ENCODE results near the gene AMMECR1. TPM values are rescaled to one million over a fixed set of nuclear protein-coding genes. Genes with fewer than 3 reads are reported as not detected.

Gene AMMECR1
- total RNA-seq, 1 donor from 2014 or later: 19.3 TPM

DNA sequence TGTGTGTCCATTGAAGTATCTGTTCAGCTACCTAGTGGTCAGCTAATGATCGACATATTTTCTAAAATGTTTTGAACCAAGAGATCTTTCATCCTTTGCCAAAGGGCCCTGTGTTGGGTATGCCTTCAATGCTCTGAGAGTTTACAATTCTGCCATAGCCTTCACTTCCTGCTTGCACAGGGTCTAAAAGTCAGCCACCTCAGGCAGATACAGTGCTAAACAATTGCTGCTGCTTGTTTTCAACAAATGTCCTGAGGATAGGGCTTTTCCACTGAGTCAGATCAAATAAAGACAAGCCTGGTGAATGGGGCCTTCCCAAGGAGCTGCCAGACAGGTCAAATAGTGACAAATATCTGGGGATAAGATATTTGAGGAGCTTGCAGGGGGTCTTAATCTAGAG, 16.7 kb downstream of the AMMECR1 start:
- Mint-ChIP-seq H3K4me1 (ENCODE audit: unreplicated experiment) (no peaks in the 10 kb centered on the region), H3K27ac (no peak overlapping the region)

GRCh38 chrX:110294087-110294486, 23.8 kb downstream of the AMMECR1 start:
- Mint-ChIP-seq H3K36me3 (peaks cover 5% of the 10 kb centered on the region), H3K4me3 (no peak overlapping the region), H3K27ac (no peak overlapping the region), H3K9me3 (peaks cover 9% of the 10 kb centered on the region), H3K4me1 (ENCODE audit: unreplicated experiment) (no peaks in the 10 kb centered on the region), H3K27me3 (no peaks in the 10 kb centered on the region)
- TF ChIP-seq CTCF (conservative IDR thresholded peaks at IDR 0.05): no peak
- DNase-seq (ENCODE audit: extremely low spot score, unreplicated experiment): no peak

More for the DNA sequence above, 16.7 kb downstream of the AMMECR1 start:
- no peak overlapping the region for H3K4me3 Mint-ChIP-seq
- no peak for TF ChIP-seq CTCF (conservative IDR thresholded peaks at IDR 0.05)
- no peak for DNase-seq (ENCODE audit: extremely low spot score, unreplicated experiment)
- peaks cover 8% of the 10 kb centered on the region for H3K36me3 Mint-ChIP-seq
- H3K9me3 Mint-ChIP-seq: peaks cover 15% of the 10 kb centered on the region
- no peaks in the 10 kb centered on the region for H3K27me3 Mint-ChIP-seq

GRCh38 chrX:110293658-110294057, 24.2 kb downstream of the AMMECR1 start:
- Mint-ChIP-seq H3K36me3 (peaks cover 5% of the 10 kb centered on the region), H3K27me3 (no peaks in the 10 kb centered on the region), H3K27ac (no peak overlapping the region), H3K4me3 (no peak overlapping the region), H3K4me1 (ENCODE audit: unreplicated experiment) (no peaks in the 10 kb centered on the region), H3K9me3 (peaks cover 9% of the 10 kb centered on the region)
- no peak for DNase-seq (ENCODE audit: extremely low spot score, unreplicated experiment)
- no peak for TF ChIP-seq CTCF (conservative IDR thresholded peaks at IDR 0.05)

GRCh38 chrX:110287605-110288004, 30.3 kb downstream of the AMMECR1 start:
- no peak for DNase-seq (ENCODE audit: extremely low spot score, unreplicated experiment)
- no peak overlapping the region for H3K4me3 Mint-ChIP-seq
- H3K27ac Mint-ChIP-seq: no peak overlapping the region
- no peaks in the 10 kb centered on the region for H3K27me3 Mint-ChIP-seq
- H3K36me3 Mint-ChIP-seq: peaks cover 4% of the 10 kb centered on the region
- H3K9me3 Mint-ChIP-seq: no peaks in the 10 kb centered on the region
- TF ChIP-seq CTCF (conservative IDR thresholded peaks at IDR 0.05): no peak
- no peaks in the 10 kb centered on the region for H3K4me1 Mint-ChIP-seq (ENCODE audit: unreplicated experiment)

GRCh38 chrX:110286106-110286505, 31.8 kb downstream of the AMMECR1 start:
- H3K4me3 Mint-ChIP-seq: no peak overlapping the region
- H3K27ac Mint-ChIP-seq: peak overlapping the region; percentile 28
- no peak for TF ChIP-seq CTCF (conservative IDR thresholded peaks at IDR 0.05)
- no peaks in the 10 kb centered on the region for H3K9me3 Mint-ChIP-seq
- H3K36me3 Mint-ChIP-seq: no peaks in the 10 kb centered on the region
- DNase-seq (ENCODE audit: extremely low spot score, unreplicated experiment): no peak
- H3K27me3 Mint-ChIP-seq: no peaks in the 10 kb centered on the region
- peaks cover 6% of the 10 kb centered on the region for H3K4me1 Mint-ChIP-seq (ENCODE audit: unreplicated experiment)

GRCh38 chrX:110284159-110284558, 33.7 kb downstream of the AMMECR1 start:
- Mint-ChIP-seq H3K27ac (no peak overlapping the region), H3K36me3 (no peaks in the 10 kb centered on the region), H3K27me3 (no peaks in the 10 kb centered on the region), H3K4me3 (no peak overlapping the region), H3K4me1 (ENCODE audit: unreplicated experiment) (peaks cover 6% of the 10 kb centered on the region), H3K9me3 (no peaks in the 10 kb centered on the region)
- no peak for DNase-seq (ENCODE audit: extremely low spot score, unreplicated experiment)
- no peak for TF ChIP-seq CTCF (conservative IDR thresholded peaks at IDR 0.05)
